ENCODE measurements around the gene PAQR9. TPM values are rescaled to one million over a fixed set of nuclear protein-coding genes. Genes with fewer than 3 reads are reported as not detected.

Gene PAQR9
- total and polyA plus RNA-seq, 9 of the 15 experiments (the other 6 are each of a cell fraction or from before 2014, with no cell fraction given) = 0.04 to 0.58 (median 0.22) TPM

DNA sequence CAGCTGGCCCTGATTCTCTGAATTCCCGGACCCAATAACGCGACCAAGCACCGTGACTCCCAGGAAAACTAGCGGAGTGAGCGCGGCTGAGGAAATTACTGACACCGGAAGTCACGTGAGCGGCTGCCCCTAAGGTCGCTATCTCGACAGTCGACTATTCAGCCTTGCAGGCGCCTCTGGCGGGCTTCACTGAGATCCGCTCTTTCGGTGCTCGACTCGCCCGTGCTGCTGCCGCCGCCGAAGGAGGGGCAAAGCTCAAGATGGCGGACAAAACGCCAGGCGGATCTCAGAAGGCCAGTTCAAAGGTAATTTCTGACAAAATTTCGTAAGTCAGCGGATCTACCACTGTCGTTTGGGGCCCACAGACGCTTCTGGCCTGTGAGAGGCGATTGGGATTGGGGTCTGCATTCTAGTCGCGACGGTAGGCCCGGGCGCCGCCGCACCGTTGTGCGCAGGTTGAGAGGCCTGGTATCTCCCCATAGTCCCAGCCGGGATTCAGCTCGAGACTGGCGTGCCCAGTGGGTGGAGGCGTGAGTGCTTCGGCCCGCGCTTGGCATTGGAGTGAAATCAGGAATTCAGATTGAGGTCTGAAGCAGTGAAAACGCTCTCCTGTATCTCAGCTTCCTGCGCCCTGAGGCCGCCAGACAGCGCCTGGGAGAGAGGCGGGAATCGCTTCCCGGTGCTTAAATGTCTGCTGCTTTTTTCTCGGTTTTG, 38.1 kb upstream of the PAQR9 start, which contains the start of gene U2SURP (continued):
- TF ChIP-seq, protein P1, sequence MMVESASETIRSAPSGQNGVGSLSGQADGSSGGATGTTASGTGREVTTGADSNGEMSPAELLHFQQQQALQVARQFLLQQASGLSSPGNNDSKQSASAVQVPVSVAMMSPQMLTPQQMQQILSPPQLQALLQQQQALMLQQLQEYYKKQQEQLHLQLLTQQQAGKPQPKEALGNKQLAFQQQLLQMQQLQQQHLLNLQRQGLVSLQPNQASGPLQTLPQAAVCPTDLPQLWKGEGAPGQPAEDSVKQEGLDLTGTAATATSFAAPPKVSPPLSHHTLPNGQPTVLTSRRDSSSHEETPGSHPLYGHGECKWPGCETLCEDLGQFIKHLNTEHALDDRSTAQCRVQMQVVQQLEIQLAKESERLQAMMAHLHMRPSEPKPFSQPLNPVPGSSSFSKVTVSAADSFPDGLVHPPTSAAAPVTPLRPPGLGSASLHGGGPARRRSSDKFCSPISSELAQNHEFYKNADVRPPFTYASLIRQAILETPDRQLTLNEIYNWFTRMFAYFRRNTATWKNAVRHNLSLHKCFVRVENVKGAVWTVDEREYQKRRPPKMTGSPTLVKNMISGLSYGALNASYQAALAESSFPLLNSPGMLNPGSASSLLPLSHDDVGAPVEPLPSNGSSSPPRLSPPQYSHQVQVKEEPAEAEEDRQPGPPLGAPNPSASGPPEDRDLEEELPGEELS (CRISPR knock-in tag; IDR thresholded peaks at IDR 0.05; ENCODE audit: borderline replicate concordance) = no peak
- TF ChIP-seq CCNT2 (IDR thresholded peaks at IDR 0.05; ENCODE audit: borderline replicate concordance, extremely low read depth, insufficient read length, low read depth, low read length) = no peak
- TF ChIP-seq ZFPM2 (CRISPR knock-in tag; IDR thresholded peaks at IDR 0.05) = no peak
- peak; percentile 85 for TF ChIP-seq MTA1 (IDR thresholded peaks at IDR 0.05; ENCODE audit: borderline replicate concordance)
- TF ChIP-seq TBL1XR1 (IDR thresholded peaks at IDR 0.05; ENCODE audit: low read length in 2 of 2) = peak; percentile 63 to 69
- TF ChIP-seq CBX5 (IDR thresholded peaks at IDR 0.05; ENCODE audit: borderline replicate concordance, low read depth) = no peak
- TF ChIP-seq NFYB (IDR thresholded peaks at IDR 0.05; ENCODE audit: extremely low read depth, insufficient read length) = no peak
- TF ChIP-seq, protein P2, sequence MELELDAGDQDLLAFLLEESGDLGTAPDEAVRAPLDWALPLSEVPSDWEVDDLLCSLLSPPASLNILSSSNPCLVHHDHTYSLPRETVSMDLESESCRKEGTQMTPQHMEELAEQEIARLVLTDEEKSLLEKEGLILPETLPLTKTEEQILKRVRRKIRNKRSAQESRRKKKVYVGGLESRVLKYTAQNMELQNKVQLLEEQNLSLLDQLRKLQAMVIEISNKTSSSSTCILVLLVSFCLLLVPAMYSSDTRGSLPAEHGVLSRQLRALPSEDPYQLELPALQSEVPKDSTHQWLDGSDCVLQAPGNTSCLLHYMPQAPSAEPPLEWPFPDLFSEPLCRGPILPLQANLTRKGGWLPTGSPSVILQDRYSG (tag; conservative IDR thresholded peaks at IDR 0.05; ENCODE audit: low read depth) = no peak
- TF ChIP-seq SRF (CRISPR knock-in tag; IDR thresholded peaks at IDR 0.05) = no peak
- TF ChIP-seq RHOXF2B (CRISPR knock-in tag; conservative IDR thresholded peaks at IDR 0.05) = no peak
- TF ChIP-seq HMG20A (CRISPR knock-in tag; conservative IDR thresholded peaks at IDR 0.05) = no peak
- peak; percentile 84 for TF ChIP-seq KDM5B (IDR thresholded peaks at IDR 0.05; ENCODE audit: insufficient replicate concordance, low read depth, low read length)
- peak; percentile 22; the same call in 1 of the 2 replicates for TF ChIP-seq MBD2 (IDR thresholded peaks at IDR 0.05; ENCODE audit: borderline replicate concordance, low read depth)
- peak; percentile 43; the same call in 1 of the 2 replicates for TF ChIP-seq FOXK1 (CRISPR knock-in tag; IDR thresholded peaks at IDR 0.05; ENCODE audit: borderline replicate concordance)
- TF ChIP-seq ZFX (CRISPR knock-in tag; IDR thresholded peaks at IDR 0.05) = peak; percentile 96
- TF ChIP-seq, protein P3, sequence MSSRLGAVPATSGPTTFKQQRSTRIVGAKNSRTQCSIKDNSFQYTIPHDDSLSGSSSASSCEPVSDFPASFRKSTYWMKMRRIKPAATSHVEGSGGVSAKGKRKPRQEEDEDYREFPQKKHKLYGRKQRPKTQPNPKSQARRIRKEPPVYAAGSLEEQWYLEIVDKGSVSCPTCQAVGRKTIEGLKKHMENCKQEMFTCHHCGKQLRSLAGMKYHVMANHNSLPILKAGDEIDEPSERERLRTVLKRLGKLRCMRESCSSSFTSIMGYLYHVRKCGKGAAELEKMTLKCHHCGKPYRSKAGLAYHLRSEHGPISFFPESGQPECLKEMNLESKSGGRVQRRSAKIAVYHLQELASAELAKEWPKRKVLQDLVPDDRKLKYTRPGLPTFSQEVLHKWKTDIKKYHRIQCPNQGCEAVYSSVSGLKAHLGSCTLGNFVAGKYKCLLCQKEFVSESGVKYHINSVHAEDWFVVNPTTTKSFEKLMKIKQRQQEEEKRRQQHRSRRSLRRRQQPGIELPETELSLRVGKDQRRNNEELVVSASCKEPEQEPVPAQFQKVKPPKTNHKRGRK (tag; IDR thresholded peaks at IDR 0.05) = no peak
- TF ChIP-seq, protein P4, sequence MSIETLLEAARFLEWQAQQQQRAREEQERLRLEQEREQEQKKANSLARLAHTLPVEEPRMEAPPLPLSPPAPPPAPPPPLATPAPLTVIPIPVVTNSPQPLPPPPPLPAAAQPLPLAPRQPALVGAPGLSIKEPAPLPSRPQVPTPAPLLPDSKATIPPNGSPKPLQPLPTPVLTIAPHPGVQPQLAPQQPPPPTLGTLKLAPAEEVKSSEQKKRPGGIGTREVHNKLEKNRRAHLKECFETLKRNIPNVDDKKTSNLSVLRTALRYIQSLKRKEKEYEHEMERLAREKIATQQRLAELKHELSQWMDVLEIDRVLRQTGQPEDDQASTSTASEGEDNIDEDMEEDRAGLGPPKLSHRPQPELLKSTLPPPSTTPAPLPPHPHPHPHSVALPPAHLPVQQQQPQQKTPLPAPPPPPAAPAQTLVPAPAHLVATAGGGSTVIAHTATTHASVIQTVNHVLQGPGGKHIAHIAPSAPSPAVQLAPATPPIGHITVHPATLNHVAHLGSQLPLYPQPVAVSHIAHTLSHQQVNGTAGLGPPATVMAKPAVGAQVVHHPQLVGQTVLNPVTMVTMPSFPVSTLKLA (conservative IDR thresholded peaks at IDR 0.05) = peak; percentile 85 to 90
- TF ChIP-seq ZNF347 (CRISPR knock-in tag; IDR thresholded peaks at IDR 0.05; ENCODE audit: low read depth) = no peak
- TF ChIP-seq NR2F6 (CRISPR knock-in tag; IDR thresholded peaks at IDR 0.05) = 0 out of 2 replicates have a peak, but pooled peaks have one; percentile 12
- peak; percentile 85 for TF ChIP-seq EP400 (IDR thresholded peaks at IDR 0.05)
- no peak for TF ChIP-seq NCOA1 (IDR thresholded peaks at IDR 0.05; ENCODE audit: low read depth)
- no peak for TF ChIP-seq NBN (IDR thresholded peaks at IDR 0.05; ENCODE audit: low read depth)

Measured in K562 (cell line).